Hypothalamus (tissue), 51 donors: ENCODE results near the gene CHST14.
A peak's percentile ranks its signal among the peaks of the same experiment; 100 is the strongest.

Experiments used
- DNase-seq, 51 donors: peaks; one replicate each; lab custom pipeline; 2025; lab: John Stamatoyannopoulos, UW

Gene CHST14

GRCh38 chr15:40459391-40460015, 11.3 kb upstream of the CHST14 start:
- DNase-seq = no peak

- no peak for DNase-seq
Observed at GRCh38 chr15:40460404-40460803, 10.4 kb upstream of the CHST14 start.

GRCh38 chr15:40461958-40462357, 8.8 kb upstream of the CHST14 start:
- DNase-seq = no peak

GRCh38 chr15:40463279-40463678, 7.5 kb upstream of the CHST14 start:
- no peak for DNase-seq

- no peak for DNase-seq
Observed at GRCh38 chr15:40463886-40464545, 6.8 kb upstream of the CHST14 start.

- DNase-seq = no peak
Observed at GRCh38 chr15:40464595-40465185, 6.1 kb upstream of the CHST14 start.

- DNase-seq = no peak
Observed at GRCh38 chr15:40465939-40466338, 4.8 kb upstream of the CHST14 start.

- DNase-seq = no peak
Observed at GRCh38 chr15:40466426-40467260, 4.1 kb upstream of the CHST14 start.

- DNase-seq = no peak
Observed at GRCh38 chr15:40467261-40467615, 3.5 kb upstream of the CHST14 start.

- no peak for DNase-seq
Observed at GRCh38 chr15:40468898-40469331, 1.9 kb upstream of the CHST14 start.

GRCh38 chr15:40469776-40470390, 901 bp upstream of the CHST14 start:
- no peak for DNase-seq

- DNase-seq = peak in 9 of 51 donors; percentile 39 to 68 (median 48)
Observed at GRCh38 chr15:40471105-40471807, 472 bp downstream of the CHST14 start.

- peak in 2 of 51 donors; percentile 4 to 17 for DNase-seq
Observed at GRCh38 chr15:40471808-40472150, 995 bp downstream of the CHST14 start.

GRCh38 chr15:40472171-40472727, 1.5 kb downstream of the CHST14 start:
- DNase-seq = no peak

- DNase-seq = no peak
Observed at GRCh38 chr15:40474581-40474980, 3.8 kb downstream of the CHST14 start.

- no peak for DNase-seq
Observed at GRCh38 chr15:40477642-40478327, 7.0 kb downstream of the CHST14 start.

- no peak for DNase-seq
Observed at GRCh38 chr15:40479024-40479423, 8.2 kb downstream of the CHST14 start.

GRCh38 chr15:40481341-40482074, 10.7 kb downstream of the CHST14 start:
- no peak for DNase-seq

GRCh38 chr15:40483919-40484318, 13.1 kb downstream of the CHST14 start:
- DNase-seq = no peak
